IPS-18c (cell line): ENCODE data around the gene FASTKD2.

ENCODE experiments used
- H3K4me3 ChIP-seq: 2 replicates; pipeline ENCODE4 v1.7.0; 2013; ENCODE audit warnings: low read depth, mild to moderate bottlenecking, low read length, moderate library complexity; ENCODE audit not compliant: insufficient read depth
- H3K9me3 ChIP-seq: one replicate; pipeline ENCODE4 v1.6.1; 2013; ENCODE audit warnings: mild to moderate bottlenecking, low read length, moderate library complexity; ENCODE audit not compliant: control insufficient read depth, insufficient read depth

Gene FASTKD2

GRCh38 chr2:206765242-206766056, at the start of gene FASTKD2, which contains the start of gene MDH1B:
Gene FASTKD2, plus strand, starts transcription at chr2:206765606. Its CDS starts 1,088 bp downstream, at chr2:206766694.
Gene MDH1B, minus strand, starts transcription at chr2:206765328. Its CDS starts 57 bp downstream, at chr2:206765271.
- Histone ChIP-seq H3K9me3 (no peaks in the 10 kb centered on the region), H3K4me3 (peak within 1 kb of the TSS; percentile 71)

GRCh38 chr2:206716623-206717022, 48.8 kb upstream of the FASTKD2 start:
- Histone ChIP-seq H3K9me3 (no peaks in the 10 kb centered on the region), H3K4me3 (no peak overlapping the region)

- no peaks in the 10 kb centered on the region for H3K9me3 ChIP-seq
- no peak within 1 kb of the TSS for H3K4me3 ChIP-seq
Observed at GRCh38 chr2:206718296-206718695, 47.1 kb upstream of the FASTKD2 start, which contains the start of gene DYTN. Gene DYTN, minus strand, starts transcription at chr2:206718396. Its CDS starts 117 bp downstream, at chr2:206718279.

- Histone ChIP-seq H3K4me3 (no peak overlapping the region), H3K9me3 (no peaks in the 10 kb centered on the region)
Observed at GRCh38 chr2:206721256-206721920, 44.0 kb upstream of the FASTKD2 start.

- no peaks in the 10 kb centered on the region for H3K9me3 ChIP-seq
- no peak overlapping the region for H3K4me3 ChIP-seq
Observed at GRCh38 chr2:206723288-206723687, 42.1 kb upstream of the FASTKD2 start.

- Histone ChIP-seq H3K9me3 (no peaks in the 10 kb centered on the region), H3K4me3 (no peak overlapping the region)
Observed at GRCh38 chr2:206727287-206727686, 38.1 kb upstream of the FASTKD2 start.

- H3K9me3 ChIP-seq: no peaks in the 10 kb centered on the region
- no peak overlapping the region for H3K4me3 ChIP-seq
Observed at GRCh38 chr2:206728277-206729199, 36.9 kb upstream of the FASTKD2 start.

- Histone ChIP-seq H3K9me3 (no peaks in the 10 kb centered on the region), H3K4me3 (no peak overlapping the region)
Observed at GRCh38 chr2:206733341-206733740, 32.1 kb upstream of the FASTKD2 start.

- no peaks in the 10 kb centered on the region for H3K9me3 ChIP-seq
- H3K4me3 ChIP-seq: no peak overlapping the region
Observed at GRCh38 chr2:206736935-206737334, 28.5 kb upstream of the FASTKD2 start.

GRCh38 chr2:206739271-206739670, 26.1 kb upstream of the FASTKD2 start:
- Histone ChIP-seq H3K9me3 (no peaks in the 10 kb centered on the region), H3K4me3 (no peak overlapping the region)

- Histone ChIP-seq H3K4me3 (no peak overlapping the region), H3K9me3 (no peaks in the 10 kb centered on the region)
Observed at GRCh38 chr2:206740800-206741199, 24.6 kb upstream of the FASTKD2 start.

- no peaks in the 10 kb centered on the region for H3K9me3 ChIP-seq
- no peak overlapping the region for H3K4me3 ChIP-seq
Observed at GRCh38 chr2:206756816-206757215, 8.6 kb upstream of the FASTKD2 start.

- Histone ChIP-seq H3K4me3 (peak overlapping the region; percentile 71), H3K9me3 (no peaks in the 10 kb centered on the region)
Observed at GRCh38 chr2:206764673-206765241, 649 bp upstream of the FASTKD2 start.

- no peaks in the 10 kb centered on the region for H3K9me3 ChIP-seq
- peak overlapping the region; percentile 71 for H3K4me3 ChIP-seq
Observed at GRCh38 chr2:206766057-206766930, 888 bp downstream of the FASTKD2 start.

- no peak overlapping the region for H3K4me3 ChIP-seq
- H3K9me3 ChIP-seq: no peaks in the 10 kb centered on the region
Observed at GRCh38 chr2:206774871-206775270, 9.5 kb downstream of the FASTKD2 start.

GRCh38 chr2:206776432-206776831, 11.0 kb downstream of the FASTKD2 start:
- Histone ChIP-seq H3K9me3 (no peaks in the 10 kb centered on the region), H3K4me3 (no peak overlapping the region)
